HG02884 (cell line): Measurements from ENCODE around the gene SMOC2.
"Not testable (repeated sequence)": the region's sequence is repeated elsewhere in the genome, so short reads cannot be mapped to it uniquely, and the experiment has no call there.

ENCODE experiments used
- ATAC-seq: cut with Tn5 transposase; IDR thresholded peaks from one replicate; pipeline ENCODE4 v1.9.1; 2021; ENCODE audit warnings: mild to moderate bottlenecking, moderate library complexity; ENCODE audit not compliant: unreplicated experiment

The SMOC2 gene

GRCh38 chr6:168597471-168597875 lies 156.5 kb downstream of the SMOC2 start:
- no peak for ATAC-seq

GRCh38 chr6:168598251-168599117 lies 157.5 kb downstream of the SMOC2 start:
- no peak for ATAC-seq

- ATAC-seq, result no peak
Measured at GRCh38 chr6:168599118-168599494, 158.1 kb downstream of the SMOC2 start.

- no peak for ATAC-seq
Measured at GRCh38 chr6:168599769-168600330, 158.9 kb downstream of the SMOC2 start.

GRCh38 chr6:168600381-168600780 lies 159.4 kb downstream of the SMOC2 start:
- ATAC-seq, result no peak

- no peak for ATAC-seq
Measured at GRCh38 chr6:168601111-168601510, 160.1 kb downstream of the SMOC2 start.

GRCh38 chr6:168601546-168601945 lies 160.6 kb downstream of the SMOC2 start:
- no peak for ATAC-seq

- no peak for ATAC-seq
Measured at GRCh38 chr6:168602576-168602975, 161.6 kb downstream of the SMOC2 start.

GRCh38 chr6:168603234-168603633 lies 162.2 kb downstream of the SMOC2 start:
- no peak for ATAC-seq

- ATAC-seq, result no peak
Measured at GRCh38 chr6:168605964-168606363, 165.0 kb downstream of the SMOC2 start.

GRCh38 chr6:168606722-168607121 lies 165.7 kb downstream of the SMOC2 start:
- ATAC-seq, result no peak

- no peak for ATAC-seq
Measured at GRCh38 chr6:168607272-168608112, 166.5 kb downstream of the SMOC2 start.

GRCh38 chr6:168608113-168608400 lies 167.1 kb downstream of the SMOC2 start:
- ATAC-seq, result no peak

GRCh38 chr6:168609026-168609685 lies 168.2 kb downstream of the SMOC2 start:
- no peak for ATAC-seq

GRCh38 chr6:168609914-168610490 lies 169.0 kb downstream of the SMOC2 start:
- ATAC-seq, result no peak

GRCh38 chr6:168610966-168611365 lies 170.0 kb downstream of the SMOC2 start:
- ATAC-seq, result not testable (repeated sequence)

GRCh38 chr6:168611691-168612090 lies 170.7 kb downstream of the SMOC2 start:
- ATAC-seq, result no peak

- ATAC-seq, result no peak
Measured at GRCh38 chr6:168612586-168612985, 171.6 kb downstream of the SMOC2 start.

- no peak for ATAC-seq
Measured at GRCh38 chr6:168615837-168616236, 174.9 kb downstream of the SMOC2 start.

- no peak for ATAC-seq
Measured at GRCh38 chr6:168616816-168617765, 176.1 kb downstream of the SMOC2 start.
